Astrocyte of the cerebellum (primary cell): ENCODE results near the gene RNGTT.

Source experiments
- DNase-seq: peaks from one replicate; pipeline ENCODE4 v3.0.0-alpha.2; 2011; ENCODE audit warnings: low read depth
- H3K4me3 ChIP-seq: 2 replicates; pipeline ENCODE4 v1.5.1; 2011; ENCODE audit warnings: mild to moderate bottlenecking, low read depth, low read length, moderate library complexity
- in situ Hi-C: cut with HindIII; loops from 2 replicates; pipeline ENCODE4 v1.10.0; 2017; ENCODE audit warnings: low sequenced_read_pairs
- TF ChIP-seq, protein P1 (sequence below): IDR thresholded peaks from 2 replicates; pipeline ENCODE4 v1.5.1; 2012; ENCODE audit warnings: low read length, low read depth, moderate library complexity, mild to moderate bottlenecking; ENCODE audit errors: missing control alignments

RNGTT gene

DNA sequence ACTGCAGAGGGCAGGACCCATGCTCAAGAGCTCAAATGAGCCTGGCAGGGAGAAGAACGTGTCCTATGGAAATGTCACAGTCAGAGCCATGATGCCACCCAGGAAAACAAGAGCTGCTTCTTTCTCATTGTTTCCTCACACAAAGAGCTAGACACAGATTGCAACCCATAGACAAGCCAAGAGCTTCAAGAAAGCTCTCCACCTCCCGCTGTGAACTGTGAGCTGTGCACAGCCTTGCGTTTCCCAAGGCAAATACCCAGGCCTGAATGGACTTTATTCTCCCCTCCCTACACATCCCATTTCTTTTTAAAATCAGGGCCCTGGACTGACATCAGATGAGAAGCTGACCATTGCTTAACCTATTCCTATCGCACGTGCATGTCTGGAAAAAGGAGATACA, 388.8 kb downstream of the RNGTT start:
- TF ChIP-seq, protein P1, sequence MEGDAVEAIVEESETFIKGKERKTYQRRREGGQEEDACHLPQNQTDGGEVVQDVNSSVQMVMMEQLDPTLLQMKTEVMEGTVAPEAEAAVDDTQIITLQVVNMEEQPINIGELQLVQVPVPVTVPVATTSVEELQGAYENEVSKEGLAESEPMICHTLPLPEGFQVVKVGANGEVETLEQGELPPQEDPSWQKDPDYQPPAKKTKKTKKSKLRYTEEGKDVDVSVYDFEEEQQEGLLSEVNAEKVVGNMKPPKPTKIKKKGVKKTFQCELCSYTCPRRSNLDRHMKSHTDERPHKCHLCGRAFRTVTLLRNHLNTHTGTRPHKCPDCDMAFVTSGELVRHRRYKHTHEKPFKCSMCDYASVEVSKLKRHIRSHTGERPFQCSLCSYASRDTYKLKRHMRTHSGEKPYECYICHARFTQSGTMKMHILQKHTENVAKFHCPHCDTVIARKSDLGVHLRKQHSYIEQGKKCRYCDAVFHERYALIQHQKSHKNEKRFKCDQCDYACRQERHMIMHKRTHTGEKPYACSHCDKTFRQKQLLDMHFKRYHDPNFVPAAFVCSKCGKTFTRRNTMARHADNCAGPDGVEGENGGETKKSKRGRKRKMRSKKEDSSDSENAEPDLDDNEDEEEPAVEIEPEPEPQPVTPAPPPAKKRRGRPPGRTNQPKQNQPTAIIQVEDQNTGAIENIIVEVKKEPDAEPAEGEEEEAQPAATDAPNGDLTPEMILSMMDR: no peak
- no peak for DNase-seq
- H3K4me3 ChIP-seq: no peak overlapping the region
- in situ Hi-C loops: no loop called here

DNA sequence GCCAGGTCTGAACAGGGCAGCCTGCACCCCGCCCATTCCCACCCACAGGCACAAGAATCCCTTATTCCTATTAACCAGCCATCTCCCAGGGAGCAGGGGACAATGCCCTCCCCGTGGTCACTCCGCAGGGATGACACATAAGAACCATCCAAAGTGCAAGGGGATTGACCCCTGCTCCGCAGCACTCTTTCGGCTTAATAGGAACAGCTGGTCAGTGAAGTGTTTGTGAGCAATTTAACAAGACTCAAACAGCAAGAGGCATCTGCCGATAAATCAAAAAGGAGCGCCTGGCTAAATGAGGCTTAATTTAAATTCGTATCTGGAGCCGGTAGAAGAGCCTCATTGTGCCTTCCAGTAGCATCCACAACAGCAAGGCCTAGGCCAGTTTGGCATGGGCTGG, 389.4 kb downstream of the RNGTT start:
- in situ Hi-C loops: no loop called here
- DNase-seq: no peak
- TF ChIP-seq, protein P1: no peak
- no peak overlapping the region for H3K4me3 ChIP-seq

DNA sequence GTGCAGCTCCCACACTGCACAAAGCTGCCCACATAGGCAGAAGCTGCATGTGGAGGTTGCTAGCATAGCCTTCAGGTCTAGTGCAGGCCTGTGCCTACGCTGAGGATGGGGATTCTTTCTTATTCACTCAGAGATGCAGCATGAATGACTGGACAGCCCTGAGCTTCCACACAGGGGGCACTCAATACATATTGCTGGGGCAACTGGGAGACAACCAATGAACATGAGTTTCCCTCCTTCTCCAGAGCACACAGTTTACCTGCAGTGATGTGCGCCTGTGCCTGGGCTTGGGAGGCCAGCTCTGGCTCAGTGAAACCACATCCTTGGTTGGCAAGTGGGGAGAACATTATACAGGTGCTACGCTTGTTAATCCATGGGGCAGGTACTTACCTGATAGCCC, 389.9 kb downstream of the RNGTT start:
- TF ChIP-seq, protein P1: no peak
- H3K4me3 ChIP-seq: no peak overlapping the region
- no peak for DNase-seq
- in situ Hi-C loops: no loop called here

DNA sequence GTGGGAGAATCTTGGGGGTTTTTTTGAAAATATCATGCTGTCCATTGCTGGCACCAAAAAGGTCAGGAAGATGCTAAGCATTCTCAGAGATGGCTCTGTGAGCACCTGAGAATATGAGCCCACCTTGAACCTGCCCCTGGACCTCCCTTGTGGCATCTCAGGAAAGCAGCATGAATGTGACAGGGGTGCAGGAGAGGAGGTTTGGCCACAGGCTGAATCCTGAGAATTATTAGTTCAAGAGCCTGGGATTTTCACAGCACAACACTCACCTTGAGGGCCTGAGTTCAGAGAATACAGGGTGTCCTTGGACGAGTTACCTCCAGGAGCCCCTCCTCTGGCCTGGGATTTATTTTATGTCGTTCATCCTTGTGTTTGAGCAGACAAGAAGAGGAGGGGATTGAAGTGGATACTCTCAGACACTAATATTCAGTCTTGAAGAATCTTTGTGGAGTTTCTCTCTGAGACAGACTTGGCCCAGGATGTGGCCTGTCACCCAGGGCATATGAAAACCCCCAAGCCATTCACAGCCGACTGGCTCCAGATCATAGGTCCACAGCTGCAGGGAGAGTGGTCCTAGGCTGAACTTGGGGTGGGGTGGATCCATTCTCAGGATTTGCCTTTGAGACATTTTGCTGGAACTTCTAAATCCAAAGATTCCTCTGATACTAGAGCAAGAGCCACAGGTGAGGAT, 390.8 kb downstream of the RNGTT start:
- in situ Hi-C loops: no loop called here
- no peak overlapping the region for H3K4me3 ChIP-seq
- TF ChIP-seq, protein P1: no peak
- no peak for DNase-seq

DNA sequence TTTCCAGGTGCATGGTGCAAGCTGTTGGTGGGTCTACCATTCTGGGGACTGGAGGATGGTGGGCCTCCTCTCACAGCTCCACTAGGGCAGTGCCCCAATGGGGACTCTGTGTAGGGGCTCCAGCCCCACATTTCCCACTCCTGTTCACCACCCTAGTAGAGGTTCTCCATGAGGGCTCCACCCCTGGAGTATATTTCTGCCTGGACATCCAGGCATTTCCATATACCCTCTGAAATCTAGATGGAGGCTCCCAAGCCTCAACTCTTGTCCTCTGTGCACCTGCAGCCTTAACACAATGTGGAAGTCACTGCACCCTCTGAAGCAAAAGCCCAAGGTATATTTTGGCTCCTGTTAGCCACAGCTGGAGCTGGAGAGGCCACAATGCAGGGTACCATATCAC, 393.5 kb downstream of the RNGTT start:
- H3K4me3 ChIP-seq: no peak overlapping the region
- DNase-seq: no peak
- in situ Hi-C loops: no loop called here
- TF ChIP-seq, protein P1: no peak

DNA sequence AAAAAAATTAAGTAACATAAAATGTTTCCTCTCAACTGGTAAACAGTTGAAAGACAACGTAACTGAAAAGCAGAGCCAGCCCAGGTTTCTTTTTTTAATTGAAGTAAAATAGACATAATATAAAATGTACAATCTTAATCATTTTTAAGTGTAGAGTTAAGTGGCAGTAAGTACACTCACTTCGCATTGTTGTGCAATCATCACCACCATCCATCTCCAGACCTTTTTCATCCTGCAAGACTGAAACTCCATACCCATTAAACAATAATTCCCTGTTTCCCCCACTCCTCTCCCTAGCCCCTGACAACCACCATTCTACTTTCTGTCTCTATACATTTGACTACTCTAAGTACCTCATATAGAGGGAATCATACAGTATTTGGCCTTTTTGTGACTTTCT, 395.7 kb downstream of the RNGTT start:
- no peak overlapping the region for H3K4me3 ChIP-seq
- in situ Hi-C loops: no loop called here
- TF ChIP-seq, protein P1: no peak
- DNase-seq: no peak
